CD14-positive monocyte (primary cell): Measurements from ENCODE around the gene CDO1. TPM values are rescaled to one million over a fixed set of nuclear protein-coding genes. Genes with fewer than 3 reads are reported as not detected.

Source experiments
- DNase-seq, 3 donors: peaks; one replicate each; pipeline ENCODE4 v3.0.0-alpha.2; 2011 to 2022
- H2AFZ ChIP-seq: 2 replicates; pipeline ENCODE4 v1.6.0; 2012; ENCODE audit warnings: mild to moderate bottlenecking, low read depth, low read length, inconsistent platforms; ENCODE audit not compliant: insufficient read depth, poor library complexity, severe bottlenecking
- H3K27ac ChIP-seq, 2 donors: 1 replicate in 1 of 2; 2 replicates in 1 of 2; pipeline ENCODE4 v1.5.1; 2012 to 2013; ENCODE audit warnings: low read length in 2 of 2, control low read depth in 1 of 2, inconsistent platforms in 1 of 2, low read depth in 1 of 2, mild to moderate bottlenecking in 1 of 2
- H3K27me3 ChIP-seq, 2 donors: one replicate each; pipeline versions ENCODE4 v1.6.0 to v1.6.1; 2011 to 2013; ENCODE audit warnings: low read length in 2 of 2; ENCODE audit not compliant: control insufficient read depth in 2 of 2, insufficient read depth in 2 of 2
- H3K36me3 ChIP-seq, 2 donors: replicated peaks in 1 of 2; 1 replicate in 1 of 2; 2 replicates in 1 of 2; pipeline versions ENCODE4 v1.5.1 to v1.6.1; 2012 to 2013; ENCODE audit warnings: low read length in 2 of 2, control low read depth in 1 of 2, inconsistent platforms in 1 of 2, mild to moderate bottlenecking in 1 of 2; ENCODE audit not compliant: insufficient read depth in 2 of 2, control insufficient read depth in 1 of 2
- H3K4me1 ChIP-seq, 2 donors: 1 replicate in 1 of 2; 2 replicates in 1 of 2; pipeline versions ENCODE4 v1.5.1 to v1.6.1; 2012 to 2013; ENCODE audit warnings: low read length in 2 of 2, control low read depth in 1 of 2, inconsistent platforms in 1 of 2, mild to moderate bottlenecking in 1 of 2, moderate library complexity in 1 of 2; ENCODE audit not compliant: insufficient read depth in 2 of 2, control insufficient read depth in 1 of 2
- H3K4me2 ChIP-seq: replicated peaks from 2 replicates; pipeline ENCODE3; 2012; ENCODE audit warnings: low read length, moderate library complexity, mild to moderate bottlenecking; ENCODE audit not compliant: poor library complexity, severe bottlenecking; ENCODE audit errors: extremely low read depth
- H3K4me3 ChIP-seq, 3 experiments: fragments of 200-600 bp in 1 of 3; sonication (generic) in 1 of 3; replicated peaks in 1 of 3; 1 replicate in 2 of 3; 2 replicates in 1 of 3; pipeline ENCODE4 v1.5.1; 2011 to 2013; ENCODE audit warnings: low read length in 3 of 3, mild to moderate bottlenecking in 3 of 3, control low read depth in 2 of 3, low read depth in 2 of 3, inconsistent platforms in 1 of 3, moderate library complexity in 1 of 3
- H3K79me2 ChIP-seq: 2 replicates; pipeline ENCODE4 v1.6.0; 2012; ENCODE audit warnings: mild to moderate bottlenecking, control low read depth, inconsistent platforms, low read length, moderate library complexity; ENCODE audit not compliant: insufficient read depth
- H3K9ac ChIP-seq: 2 replicates; pipeline ENCODE4 v1.6.0; 2017; ENCODE audit warnings: low read length, mild to moderate bottlenecking; ENCODE audit not compliant: insufficient read depth, poor library complexity, severe bottlenecking
- H3K9me3 ChIP-seq, 2 donors: replicated peaks in 1 of 2; 1 replicate in 1 of 2; 2 replicates in 1 of 2; pipeline versions ENCODE4 v1.5.1 to v1.6.1; 2012 to 2013; ENCODE audit warnings: low read length in 2 of 2, control low read depth in 1 of 2; ENCODE audit not compliant: control insufficient read depth in 1 of 2, insufficient read depth in 1 of 2
- H4K20me1 ChIP-seq: 2 replicates; pipeline ENCODE4 v1.6.0; 2012; ENCODE audit warnings: mild to moderate bottlenecking, low read length, control low read depth, moderate library complexity; ENCODE audit not compliant: insufficient read depth
- H3K27ac Mint-ChIP-seq, 7 donors: one replicate each; pipeline ENCODE4 v1.8.0; 2020; ENCODE audit warnings: mild to moderate bottlenecking in 7 of 7, mixed read lengths in 7 of 7, moderate library complexity in 6 of 7, inconsistent platforms in 2 of 7
- H3K27me3 Mint-ChIP-seq, 3 donors: one replicate each; pipeline ENCODE4 v1.8.0; 2021 to 2022; ENCODE audit warnings: low read depth in 3 of 3, mild to moderate bottlenecking in 3 of 3, mixed read lengths in 3 of 3, moderate library complexity in 3 of 3, inconsistent platforms in 1 of 3
- H3K36me3 Mint-ChIP-seq, 2 donors: one replicate each; pipeline ENCODE4 v1.8.0; 2020; ENCODE audit warnings: mixed read lengths in 2 of 2, inconsistent platforms in 1 of 2, mild to moderate bottlenecking in 1 of 2
- H3K4me1 Mint-ChIP-seq: one replicate; pipeline ENCODE4 v1.8.0; 2020; ENCODE audit warnings: mild to moderate bottlenecking, mixed read lengths
- H3K4me3 Mint-ChIP-seq, 2 donors: one replicate each; pipeline ENCODE4 v1.8.0; 2020; ENCODE audit warnings: mild to moderate bottlenecking in 2 of 2, mixed read lengths in 2 of 2, moderate library complexity in 1 of 2
- H3K9me3 Mint-ChIP-seq, 7 donors: one replicate each; pipeline ENCODE4 v1.8.0; 2020 to 2022; ENCODE audit warnings: mixed read lengths in 7 of 7, mild to moderate bottlenecking in 6 of 7, moderate library complexity in 6 of 7, inconsistent platforms in 2 of 7
- CTCF ChIP-seq: fragments of 200-600 bp; IDR thresholded peaks from one replicate; pipeline ENCODE4 v1.8.0; 2022; ENCODE audit warnings: antibody characterized with exemption, mild to moderate bottlenecking
- WGBS: methylation state at CpG from one replicate; pipeline ENCODE4 v1.1.5; 2013; ENCODE audit warnings: missing lambda C conversion rate; ENCODE audit not compliant: insufficient coverage; 5-methylcytosine and 5-hydroxymethylcytosine counted together
- intact Hi-C, 2 donors: fragments of 100-400 bp; cut with micrococcal nuclease; formaldehyde crosslinking; loops; one replicate each; pipeline versions ENCODE4 v1.15.0 to v1.15.1; 2023
- polyA plus RNA-seq, 3 donors: library from polyadenylated mRNA; depleted of rRNA in 1 of 3; unstranded in 2 of 3; stranded (reverse) in 1 of 3; fragments of 300-500 nt in 2 of 3; fragments of >200 nt in 1 of 3; fragmentation: Illumina TruSeq in 2 of 3; gene quantifications; 1 replicate in 2 of 3; 2 replicates in 1 of 3; pipeline ENCODE4 v1.2.3, GENCODE V29; 2012 to 2021

The CDO1 gene
- polyA plus RNA-seq, 3 donors: not detected

- H3K4me1 Mint-ChIP-seq: no peaks in the 10 kb centered on the region
- H3K27ac ChIP-seq: no peak overlapping the region
- H3K36me3 ChIP-seq: no peaks in the 10 kb centered on the region
- H3K27me3 Mint-ChIP-seq: peaks cover 0 to 2% (median 2%) of the 10 kb centered on the region in 3 donors
- peaks cover 0 to 2% (median 0%) of the 10 kb centered on the region in 7 donors for H3K9me3 Mint-ChIP-seq
- no peaks in the 10 kb centered on the region for H3K27me3 ChIP-seq
- H2AFZ ChIP-seq: no peak overlapping the region
- no peak overlapping the region for H3K4me3 Mint-ChIP-seq
- no peak overlapping the region for H3K27ac Mint-ChIP-seq
- H3K4me1 ChIP-seq: no peaks in the 10 kb centered on the region
- H3K9me3 ChIP-seq: no peaks in the 10 kb centered on the region
- no peaks in the 10 kb centered on the region for H3K36me3 Mint-ChIP-seq
- no peak for TF ChIP-seq CTCF
- 57% methylated on average over 1 of the region's 3 CpGs for WGBS
- no peaks in the 10 kb centered on the region for H4K20me1 ChIP-seq
- H3K4me3 ChIP-seq: no peak overlapping the region
- H3K4me2 ChIP-seq: no peak overlapping the region
- intact Hi-C loops: no loop called here
- DNase-seq: no peak
- no peak overlapping the region for H3K9ac ChIP-seq
- H3K79me2 ChIP-seq: no peaks in the 10 kb centered on the region
Measured at GRCh38 chr5:115774684-115775083, 41.8 kb downstream of the CDO1 start.

- Histone ChIP-seq H3K27me3 (no peaks in the 10 kb centered on the region), H3K4me3 (no peak overlapping the region), H3K4me1 (no peaks in the 10 kb centered on the region), H3K27ac (no peak overlapping the region), H3K4me2 (no peak overlapping the region), H3K9me3 (no peaks in the 10 kb centered on the region), H3K9ac (no peak overlapping the region), H4K20me1 (no peaks in the 10 kb centered on the region), H3K36me3 (no peaks in the 10 kb centered on the region), H2AFZ (no peak overlapping the region), H3K79me2 (no peaks in the 10 kb centered on the region)
- H3K27me3 Mint-ChIP-seq: peaks cover 0 to 3% (median 0%) of the 10 kb centered on the region in 3 donors
- 82% methylated on average over 1 of the region's 2 CpGs for WGBS
- intact Hi-C loops: no loop called here
- H3K4me3 Mint-ChIP-seq: no peak overlapping the region
- no peak for TF ChIP-seq CTCF
- no peaks in the 10 kb centered on the region for H3K4me1 Mint-ChIP-seq
- no peaks in the 10 kb centered on the region for H3K36me3 Mint-ChIP-seq
- peak overlapping the region in 1 of 7 donors; percentile 0 for H3K27ac Mint-ChIP-seq
- no peak for DNase-seq
- peaks cover 0 to 2% (median 0%) of the 10 kb centered on the region in 7 donors for H3K9me3 Mint-ChIP-seq
Measured at GRCh38 chr5:115772731-115773475, 43.6 kb downstream of the CDO1 start.
